CD1c-positive myeloid dendritic cell (primary cell): Measurements from ENCODE around the gene KCTD21.
"Not testable (repeated sequence)": the region's sequence is repeated elsewhere in the genome, so short reads cannot be mapped to it uniquely, and the experiment has no call there.

Experiments
- DNase-seq: peaks from one replicate; pipeline ENCODE4 v3.0.0-alpha.2; 2016; ENCODE audit errors: extremely low spot score

KCTD21 gene

DNA sequence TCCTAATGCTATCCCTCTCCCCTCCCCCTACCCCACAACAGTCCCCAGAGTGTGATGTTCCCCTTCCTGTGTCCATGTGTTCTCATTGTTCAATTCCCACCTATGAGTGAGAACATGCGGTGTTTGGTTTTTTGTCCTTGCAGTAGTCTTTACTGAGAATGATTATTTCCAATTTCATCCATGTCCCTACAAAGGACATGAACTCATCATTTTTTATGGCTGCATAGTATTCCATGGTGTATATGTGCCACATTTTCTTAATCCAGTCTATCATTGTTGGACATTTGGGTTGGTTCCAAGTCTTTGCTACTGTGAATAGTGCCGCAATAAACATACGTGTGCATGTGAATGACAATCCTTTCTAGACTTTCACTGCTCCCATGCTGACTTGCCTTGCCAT is 12.6 kb downstream of the KCTD21 start:
- not testable (repeated sequence) for DNase-seq

DNA sequence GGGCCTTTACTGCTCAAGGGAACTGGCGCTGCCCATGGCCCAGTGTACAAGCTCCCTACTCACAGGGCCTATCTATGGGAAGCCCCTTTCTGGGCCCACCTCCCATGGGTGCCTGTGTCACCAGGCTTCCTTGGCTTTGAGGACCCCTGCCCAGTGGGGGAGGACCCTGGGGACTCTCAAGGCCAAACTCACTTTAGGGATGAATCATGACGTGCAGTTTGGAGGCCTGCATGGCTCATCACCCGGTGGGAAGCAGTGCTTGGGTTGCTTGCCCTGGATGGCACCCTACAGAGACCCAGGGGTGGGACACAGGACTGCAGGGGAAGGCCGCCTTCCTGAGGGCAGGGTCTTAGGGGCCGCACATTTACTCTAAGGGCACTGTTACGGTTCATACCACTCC is 16.5 kb downstream of the KCTD21 start:
- DNase-seq = no peak

DNA sequence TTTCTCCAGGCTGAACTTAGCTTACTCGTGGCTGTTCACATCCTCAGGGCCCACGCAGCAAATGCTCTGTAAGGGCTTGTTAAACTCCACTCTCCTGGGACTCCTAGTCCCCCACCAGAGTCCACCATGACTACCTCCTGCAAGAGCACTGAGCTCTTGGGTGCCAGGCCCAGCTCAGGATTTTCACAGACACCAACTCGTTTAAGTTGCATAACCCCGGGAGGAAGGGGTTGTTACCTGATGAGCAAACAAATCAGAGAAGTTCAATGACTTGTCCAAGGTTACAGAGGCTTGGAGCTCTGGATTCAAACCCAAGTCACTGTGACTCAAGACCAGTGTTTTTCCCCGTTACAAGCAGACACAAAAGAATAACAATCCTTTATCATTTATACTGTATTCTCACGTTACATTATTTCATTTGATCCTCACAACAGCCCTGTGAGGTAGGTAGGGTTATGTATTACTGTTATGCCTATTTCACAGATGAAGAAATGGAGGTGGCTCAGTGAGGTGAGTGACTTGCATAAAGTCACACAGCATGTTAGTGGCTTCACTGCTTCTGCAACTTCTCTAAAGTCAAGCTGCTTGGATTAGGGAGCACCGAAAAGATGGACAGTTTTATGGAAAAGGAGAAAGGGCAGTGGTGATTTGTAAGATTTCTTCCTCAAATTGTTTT is 17.4 kb downstream of the KCTD21 start:
- DNase-seq = no peak

DNA sequence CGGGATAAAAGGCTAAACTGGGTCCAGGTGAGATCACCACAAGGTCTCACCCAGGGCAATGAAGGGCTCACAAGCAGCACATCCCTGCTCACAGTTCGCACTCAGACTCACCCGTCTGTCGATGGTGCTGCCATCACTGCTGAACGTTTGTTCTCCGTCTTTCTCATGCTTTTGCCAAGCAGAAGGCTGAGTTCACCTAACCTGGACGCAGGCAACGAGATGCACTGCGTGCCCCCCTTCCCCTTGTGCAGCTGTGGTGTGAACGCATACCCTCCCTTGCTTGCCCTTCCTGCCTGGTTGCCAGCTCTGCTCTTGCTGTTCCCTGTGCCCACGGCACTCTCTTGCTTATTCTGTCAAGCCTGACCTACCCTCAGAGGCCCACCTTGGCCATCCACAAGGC is 18.0 kb downstream of the KCTD21 start:
- no peak for DNase-seq

DNA sequence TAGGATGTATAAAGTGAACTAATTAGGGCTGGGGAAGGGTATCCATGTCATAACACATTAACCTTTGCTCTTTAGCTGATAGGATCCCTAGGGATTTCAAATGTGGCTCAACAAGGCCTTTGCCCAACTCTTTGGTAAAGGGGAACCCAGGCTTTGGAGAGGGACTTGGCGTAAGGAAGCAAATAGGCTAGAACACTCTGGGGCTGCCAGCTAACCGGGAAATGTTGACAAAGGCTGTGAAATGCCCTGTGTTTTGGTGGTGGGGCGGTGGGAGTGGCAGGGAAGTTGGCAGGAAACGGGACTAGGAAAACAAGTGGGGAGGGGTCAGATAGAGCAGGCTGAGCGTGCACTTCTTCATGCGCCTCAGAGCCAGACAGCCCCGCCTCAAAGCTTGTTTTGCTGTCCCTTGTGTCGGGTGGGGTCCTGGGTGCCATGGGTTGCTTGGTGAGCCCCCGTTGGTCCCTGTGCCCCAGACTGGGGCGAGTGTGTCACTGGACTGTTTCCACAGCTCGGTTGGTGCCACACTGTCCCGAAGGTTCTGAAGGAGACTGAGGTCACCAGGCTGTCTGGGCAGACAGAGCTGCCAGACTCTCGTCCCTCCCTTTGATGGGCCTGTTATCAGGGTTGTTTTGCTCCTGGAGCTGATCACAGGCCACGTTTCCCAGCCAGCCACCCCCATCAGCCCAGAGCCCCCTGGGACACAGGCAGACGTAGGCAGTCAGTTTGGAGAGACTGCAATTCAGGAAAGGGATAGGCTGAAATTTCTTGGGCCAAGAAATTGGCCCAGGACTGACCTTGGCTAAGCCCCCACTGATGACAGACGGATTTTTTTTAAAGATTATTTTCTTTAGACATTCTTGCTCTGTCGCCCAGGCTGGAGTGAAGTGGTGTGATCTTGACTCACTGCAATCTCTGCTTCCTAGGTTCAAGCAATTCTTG is 19.6 kb downstream of the KCTD21 start:
- no peak for DNase-seq

DNA sequence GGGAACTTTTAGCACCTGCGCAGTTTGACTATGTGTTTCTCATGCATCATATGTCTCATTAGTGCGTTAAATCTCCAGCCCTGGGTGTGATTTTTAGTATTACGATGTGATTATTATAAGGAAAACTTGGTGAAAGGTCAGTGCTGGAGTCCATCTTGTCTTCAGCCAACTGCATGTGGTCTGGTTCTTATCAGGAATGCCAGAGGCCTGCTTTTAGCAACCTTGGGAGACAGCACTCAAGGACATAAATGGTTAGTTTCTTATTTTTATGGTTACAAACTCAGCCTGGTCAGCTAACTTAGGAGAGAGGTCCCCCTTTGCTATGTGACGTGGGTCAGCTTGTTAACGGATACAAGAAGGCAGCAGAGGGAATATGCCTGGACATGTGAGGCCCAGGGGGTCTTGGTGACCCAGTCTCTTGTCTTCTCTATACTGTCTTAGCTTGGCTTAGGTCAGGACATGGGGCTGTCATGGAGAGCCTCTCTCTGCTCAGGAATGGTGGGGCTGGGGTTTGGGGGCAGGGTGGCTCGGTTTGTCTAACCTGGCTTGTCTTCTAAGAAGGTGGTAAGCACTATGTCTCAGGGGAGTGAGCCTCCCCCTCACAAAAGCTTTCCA is 21.5 kb downstream of the KCTD21 start:
- no peak for DNase-seq

DNA sequence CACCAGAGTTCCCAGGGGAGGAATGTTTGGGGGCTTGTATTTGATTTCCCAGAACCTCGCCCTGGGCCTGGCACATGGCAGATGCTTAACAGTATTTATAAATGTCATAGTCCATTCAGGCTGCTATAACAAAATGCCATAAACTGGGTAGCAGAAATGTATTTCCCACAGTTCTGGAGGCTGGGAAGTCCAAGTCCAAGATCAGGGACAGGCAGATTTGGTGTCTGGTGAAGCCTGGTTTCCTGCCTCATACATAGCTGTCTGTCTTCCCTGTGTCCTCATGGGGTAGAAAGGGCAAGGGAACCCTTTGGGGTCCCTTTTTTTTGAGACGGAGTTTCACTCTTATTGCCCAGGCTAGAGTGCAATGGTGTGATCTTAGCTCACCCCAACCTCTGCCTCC is 24.0 kb downstream of the KCTD21 start:
- no peak for DNase-seq

DNA sequence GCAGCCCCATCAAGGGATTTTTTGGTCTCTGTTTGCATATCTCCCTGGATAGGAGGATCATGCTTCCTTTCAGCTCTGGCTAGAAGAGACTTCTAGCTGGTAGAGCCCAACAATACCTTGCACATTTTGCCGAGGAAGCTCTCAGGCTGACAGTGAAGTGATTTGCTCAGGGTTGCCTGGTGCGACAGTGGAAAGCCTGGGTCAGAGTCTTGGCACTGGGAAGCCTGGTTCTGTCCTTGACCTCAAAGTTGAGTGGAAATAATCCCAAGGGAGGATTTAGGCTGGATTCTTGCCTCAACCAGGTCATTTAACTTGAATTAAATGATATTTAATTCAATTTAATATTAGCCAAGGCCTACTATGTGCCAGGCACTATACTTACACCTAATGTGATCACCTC is 24.6 kb downstream of the KCTD21 start:
- no peak for DNase-seq

DNA sequence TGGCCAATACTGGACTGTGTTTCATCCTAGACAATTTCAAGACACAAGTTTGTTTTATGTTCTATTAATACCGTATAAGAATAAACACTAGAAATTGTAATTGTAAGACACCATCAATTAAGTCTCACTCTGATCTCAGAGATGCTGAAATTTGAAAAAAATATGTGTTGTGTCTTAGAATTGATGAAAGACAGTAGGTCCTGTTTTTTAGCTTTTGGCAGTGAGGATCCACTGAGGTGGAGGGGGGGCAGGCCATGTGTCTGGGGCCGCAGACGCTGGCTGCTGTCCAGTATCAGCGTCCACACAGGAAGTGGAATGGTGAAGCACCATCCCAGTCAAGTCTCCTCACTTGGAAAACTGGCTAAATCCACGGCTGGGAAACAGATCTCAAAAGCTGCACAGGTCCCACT is 26.5 kb downstream of the KCTD21 start:
- no peak for DNase-seq

DNA sequence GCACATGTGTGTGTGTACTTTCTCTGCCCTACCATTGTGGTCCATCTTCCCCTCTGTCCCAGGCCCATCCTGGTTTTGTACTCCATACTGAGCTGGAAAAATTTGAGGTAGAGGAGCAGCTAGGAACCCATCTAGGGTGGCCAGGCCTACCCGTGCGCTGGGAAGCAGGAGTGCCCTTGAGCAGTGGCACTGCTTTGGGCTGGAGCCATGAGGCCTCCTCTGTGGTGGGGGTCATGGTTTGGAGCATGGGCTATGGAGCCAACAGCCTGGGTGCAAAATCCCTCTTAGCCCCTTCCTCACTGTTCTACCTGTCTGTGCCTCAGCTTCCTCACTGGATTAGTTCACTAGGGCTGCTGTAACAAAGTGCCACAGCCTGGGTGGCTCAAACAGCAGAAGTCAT is 27.1 kb downstream of the KCTD21 start:
- no peak for DNase-seq

DNA sequence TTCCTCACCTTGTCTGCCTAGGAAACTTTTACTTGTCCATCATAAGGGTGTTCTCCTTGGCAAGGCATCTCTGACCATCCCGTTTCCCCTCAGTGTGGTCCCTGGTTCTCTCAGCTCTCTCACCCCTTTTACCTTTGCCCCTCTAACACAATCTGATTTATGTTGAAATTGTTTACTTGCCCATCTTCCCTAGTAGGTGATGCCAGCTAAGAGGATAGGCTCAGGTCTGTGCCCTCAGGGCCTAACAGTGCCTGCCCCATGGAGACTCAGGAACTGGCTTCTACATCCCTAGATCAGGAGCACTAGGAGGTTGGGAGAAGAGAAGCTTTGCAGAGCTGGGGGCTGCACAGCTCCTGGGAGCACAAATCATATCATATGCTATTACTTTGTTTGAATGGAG is 27.9 kb downstream of the KCTD21 start:
- no peak for DNase-seq

DNA sequence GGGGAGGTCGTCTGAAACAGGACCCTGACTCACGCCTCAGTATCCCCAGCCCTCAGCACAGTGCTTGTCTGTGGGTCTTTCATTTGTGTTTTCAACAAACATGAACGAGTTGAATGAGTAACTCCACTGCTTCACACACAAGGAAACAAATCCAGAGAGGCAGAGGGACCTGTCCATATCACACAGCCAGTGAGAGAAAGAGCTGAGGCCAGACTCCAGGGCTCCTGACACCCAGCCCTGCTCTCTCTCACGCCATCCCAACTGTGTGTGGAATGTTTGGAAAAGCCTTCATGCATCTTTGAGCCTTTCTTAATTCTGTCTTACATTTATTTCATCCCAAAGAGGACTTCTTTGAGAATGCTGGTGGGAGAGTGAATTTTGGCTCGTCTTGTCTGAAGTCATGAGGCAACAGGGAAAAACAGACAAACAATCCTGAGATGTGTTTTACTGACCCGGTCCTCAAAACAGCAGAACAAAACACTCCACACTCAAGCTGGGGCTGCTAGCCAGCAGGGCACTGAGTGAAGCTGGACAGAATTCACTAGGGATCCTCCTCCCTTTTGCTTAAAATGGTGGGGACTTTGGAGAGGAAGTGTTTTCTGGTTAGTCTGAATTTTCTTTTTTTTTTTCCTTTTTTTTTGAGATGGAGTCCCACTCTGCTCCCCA is 29.3 kb downstream of the KCTD21 start:
- DNase-seq = no peak

DNA sequence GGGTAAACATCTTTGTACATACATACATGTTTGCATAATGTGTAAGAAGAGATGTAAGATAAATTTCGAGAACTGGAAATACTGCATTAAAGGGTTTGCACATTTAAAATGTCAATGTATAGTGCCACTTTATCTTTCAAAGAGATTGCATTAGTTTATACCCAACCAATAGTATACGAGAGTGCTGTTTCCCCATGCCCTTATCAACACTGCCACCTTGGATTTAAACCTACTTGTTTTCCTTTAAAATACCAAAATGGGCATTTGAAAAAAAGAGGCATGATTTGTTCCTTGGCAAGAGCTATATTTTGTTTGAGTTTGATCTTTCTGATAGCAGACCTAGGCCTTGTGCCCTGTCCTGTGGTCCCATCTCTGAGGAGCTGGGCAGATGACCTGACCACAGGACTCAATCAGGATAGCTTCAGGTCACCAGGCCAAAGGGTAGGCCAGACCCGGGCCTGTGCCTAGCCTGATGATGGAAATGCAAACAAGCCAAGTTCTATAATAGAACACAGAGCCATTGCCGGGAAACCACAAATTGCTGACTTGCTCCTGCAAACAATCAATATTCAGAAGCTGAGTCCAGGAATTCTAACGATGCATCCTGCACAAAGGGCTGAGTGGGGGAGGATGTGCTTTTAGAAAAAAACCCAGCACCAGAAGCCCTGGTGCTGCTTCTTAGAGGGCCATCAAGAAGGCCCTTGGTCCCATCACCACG is 32.1 kb downstream of the KCTD21 start:
- no peak for DNase-seq

DNA sequence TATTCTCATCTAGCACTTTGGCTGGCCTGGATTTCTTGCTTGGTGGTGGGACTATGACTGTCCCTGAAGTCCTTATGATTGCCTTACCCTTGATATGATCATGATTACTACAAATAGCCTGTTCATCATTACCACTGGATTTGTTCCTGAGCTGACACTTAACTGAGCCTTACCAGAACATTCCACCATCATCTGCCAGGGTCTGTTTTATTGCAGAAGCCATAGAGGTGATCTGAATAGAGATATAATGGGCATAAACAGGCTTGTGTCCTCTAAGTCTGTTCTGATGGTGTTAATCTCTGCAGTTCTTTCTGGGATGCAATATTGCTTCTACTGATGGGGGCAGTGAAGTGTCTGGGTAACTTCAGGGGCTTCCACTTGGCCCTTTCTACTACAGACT is 36.6 kb downstream of the KCTD21 start:
- no peak for DNase-seq

DNA sequence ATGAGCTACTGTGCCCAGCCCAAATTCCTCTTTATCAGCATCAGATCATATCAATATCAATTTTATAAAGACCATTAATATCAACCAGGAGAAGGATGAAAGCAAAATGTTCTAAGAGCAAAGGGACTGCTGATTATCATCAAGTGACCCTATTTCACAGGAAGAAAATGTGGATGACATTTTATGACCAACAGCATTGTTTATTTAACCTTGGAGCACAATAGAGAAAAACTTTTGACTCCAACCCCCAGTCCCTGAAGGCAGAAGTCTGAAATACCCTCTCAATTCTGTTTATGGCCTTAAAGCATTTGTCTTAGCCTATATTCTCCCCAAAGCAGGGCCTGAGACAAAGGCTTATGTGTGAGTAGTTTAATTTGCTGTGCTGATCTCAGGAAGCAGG is 37.7 kb downstream of the KCTD21 start:
- DNase-seq = no peak

DNA sequence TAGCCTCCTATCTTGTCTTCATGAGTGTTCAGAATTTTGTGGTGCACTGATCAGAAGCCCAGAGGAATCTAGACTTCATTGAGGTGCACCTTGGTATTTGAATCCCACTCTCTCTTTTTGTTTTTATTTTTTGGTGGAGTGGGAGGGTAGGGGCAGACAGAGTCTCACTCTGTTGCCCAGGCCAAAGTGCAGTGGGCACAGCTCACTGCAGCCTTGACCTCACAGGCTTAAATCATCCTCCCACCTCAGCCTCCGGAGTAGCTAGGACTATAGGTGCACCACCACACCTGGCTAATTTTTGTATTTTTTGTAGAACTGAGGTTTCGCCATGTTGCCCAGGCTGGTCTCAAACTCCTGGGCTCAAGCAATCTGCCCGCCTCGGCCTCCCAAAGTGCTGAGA is 38.1 kb downstream of the KCTD21 start:
- DNase-seq = no peak

DNA sequence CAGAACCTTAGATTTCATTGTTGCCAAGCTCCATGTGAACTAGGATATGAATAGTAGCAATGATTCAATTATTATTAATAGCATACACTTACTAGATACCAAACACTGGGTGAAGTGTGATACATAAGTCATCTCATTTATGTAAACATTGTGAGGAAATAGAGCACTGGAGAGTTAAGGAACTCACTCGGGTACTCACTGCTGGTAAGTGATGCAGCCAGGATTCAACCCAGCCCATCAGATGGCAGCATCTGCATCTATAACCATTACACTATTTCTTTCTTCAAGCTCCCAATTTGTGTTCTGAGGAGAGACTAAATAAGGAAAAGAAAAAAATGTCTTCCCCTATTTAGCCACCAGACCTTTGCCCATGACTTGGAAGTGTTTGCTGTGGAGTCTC is 38.8 kb downstream of the KCTD21 start:
- DNase-seq = peak; percentile 25

DNA sequence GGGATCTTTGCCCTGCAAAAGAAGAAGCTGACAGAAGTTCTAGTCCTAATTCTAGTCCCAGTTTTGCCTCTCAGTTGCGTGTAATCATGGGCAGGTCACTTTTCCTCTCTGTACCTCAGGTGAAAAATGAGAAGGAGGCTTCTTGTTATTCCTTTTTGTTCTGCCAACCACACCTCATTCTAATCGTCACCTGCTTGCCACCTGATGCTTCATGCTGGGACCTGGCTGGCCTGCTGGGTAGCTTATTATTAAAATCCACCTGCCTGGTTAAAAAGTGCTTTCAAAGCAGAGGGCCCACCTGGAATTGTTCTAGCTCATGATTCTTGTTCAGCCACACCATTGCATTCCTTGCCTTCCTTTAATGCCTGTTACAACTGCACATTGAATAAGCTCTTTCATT is 40.6 kb downstream of the KCTD21 start:
- no peak for DNase-seq

DNA sequence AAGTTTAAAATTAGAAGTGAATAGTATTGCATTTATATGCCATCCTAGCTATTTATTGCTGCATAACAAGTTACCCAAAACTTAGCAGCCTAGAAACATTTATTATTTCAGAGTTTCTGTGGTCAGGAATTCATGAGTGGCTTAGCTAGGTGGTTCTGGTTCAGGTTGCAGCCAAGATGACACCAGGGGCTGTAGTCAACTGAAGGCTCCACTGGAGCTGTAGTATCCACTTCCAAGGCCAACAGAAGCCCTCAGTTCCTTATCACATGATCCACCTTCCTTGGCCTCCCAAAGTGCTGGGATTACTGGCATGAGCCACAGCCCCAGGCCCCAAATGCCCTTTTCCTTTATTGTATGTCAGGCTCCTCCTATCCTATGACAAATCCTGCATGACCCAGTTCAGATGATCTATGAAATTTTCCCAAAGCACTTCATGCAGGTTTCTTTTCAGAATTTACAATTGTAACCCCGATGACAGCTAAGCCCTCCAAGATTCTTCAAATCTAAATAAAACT is 42.9 kb downstream of the KCTD21 start:
- DNase-seq = no peak

DNA sequence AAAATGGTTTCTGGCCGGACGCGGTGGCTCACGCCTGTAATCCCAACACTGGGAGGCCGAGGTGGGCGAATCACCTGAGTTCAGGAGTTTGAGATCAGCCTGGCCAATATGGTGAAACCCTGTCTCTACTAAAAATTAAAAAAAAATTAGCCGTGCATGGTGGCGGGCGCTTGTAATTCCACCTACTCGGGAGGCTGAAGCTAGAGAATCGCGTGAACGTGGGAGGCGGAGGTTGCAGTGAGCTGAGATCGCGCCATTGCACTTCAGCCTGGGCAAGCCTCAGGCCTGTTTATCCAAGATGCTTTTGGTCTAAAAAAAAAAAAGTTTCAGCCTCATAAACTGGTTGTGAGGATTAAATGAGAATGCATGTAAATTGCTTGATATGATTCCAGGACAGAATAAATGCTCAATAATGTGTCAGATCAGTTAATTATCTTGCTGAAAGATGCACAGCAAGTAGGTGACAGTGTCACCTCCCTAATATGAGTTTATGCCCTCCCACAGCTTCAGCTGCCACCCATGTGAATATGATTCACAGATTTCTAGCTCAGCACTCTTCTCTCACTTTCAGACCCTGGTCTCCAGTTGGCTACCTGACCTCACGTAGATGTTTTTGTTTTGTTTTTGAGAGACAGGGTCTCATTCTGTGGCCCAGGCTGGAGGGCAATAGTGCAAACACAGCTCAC is 47.9 kb downstream of the KCTD21 start:
- DNase-seq = no peak
